Stimulated activated CD4-positive, alpha-beta T cell treated with anti-CD3 and anti-CD28 coated beads, Interleukin-2, amount 100 ng/mL, for 24 hours (primary cell): Measurements from ENCODE around the gene PLEKHB1.

Experiments used
- DNase-seq, 2 donors: peaks; one replicate each; pipeline ENCODE4 v3.0.0-alpha.2; 2020

Gene PLEKHB1

GRCh38 chr11:73693899-73694525 is 47.6 kb downstream of the PLEKHB1 start:
- no peak for DNase-seq

GRCh38 chr11:73705053-73705452 is 58.7 kb downstream of the PLEKHB1 start:
- no peak for DNase-seq

GRCh38 chr11:73710964-73711363 is 64.6 kb downstream of the PLEKHB1 start:
- no peak for DNase-seq
